ENCODE data around the gene PRIM2.
"Not testable (repeated sequence)": the region's sequence is repeated elsewhere in the genome, so short reads cannot be mapped to it uniquely, and the experiment has no call there.

DNA sequence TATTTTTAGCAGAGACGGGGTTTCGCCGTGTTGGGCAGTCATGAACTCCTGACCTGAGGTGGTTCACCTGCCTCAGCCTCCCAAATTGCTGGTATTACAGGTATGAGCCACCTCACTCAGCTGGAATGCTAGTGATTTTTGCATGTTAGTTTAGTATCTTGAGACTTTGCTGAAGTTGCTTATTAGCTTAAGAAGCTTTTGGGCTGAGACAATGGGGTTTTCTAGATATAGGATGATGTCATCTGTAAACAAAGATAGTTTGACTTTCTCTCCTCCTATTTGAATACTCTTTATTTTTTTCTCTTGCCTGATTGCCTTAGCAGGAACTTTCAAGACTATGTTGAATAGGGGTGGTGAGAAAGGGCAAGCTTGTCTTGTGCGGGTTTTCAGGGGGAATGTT, 57.3 kb downstream of the PRIM2 start:
- TF ChIP-seq, protein P1, sequence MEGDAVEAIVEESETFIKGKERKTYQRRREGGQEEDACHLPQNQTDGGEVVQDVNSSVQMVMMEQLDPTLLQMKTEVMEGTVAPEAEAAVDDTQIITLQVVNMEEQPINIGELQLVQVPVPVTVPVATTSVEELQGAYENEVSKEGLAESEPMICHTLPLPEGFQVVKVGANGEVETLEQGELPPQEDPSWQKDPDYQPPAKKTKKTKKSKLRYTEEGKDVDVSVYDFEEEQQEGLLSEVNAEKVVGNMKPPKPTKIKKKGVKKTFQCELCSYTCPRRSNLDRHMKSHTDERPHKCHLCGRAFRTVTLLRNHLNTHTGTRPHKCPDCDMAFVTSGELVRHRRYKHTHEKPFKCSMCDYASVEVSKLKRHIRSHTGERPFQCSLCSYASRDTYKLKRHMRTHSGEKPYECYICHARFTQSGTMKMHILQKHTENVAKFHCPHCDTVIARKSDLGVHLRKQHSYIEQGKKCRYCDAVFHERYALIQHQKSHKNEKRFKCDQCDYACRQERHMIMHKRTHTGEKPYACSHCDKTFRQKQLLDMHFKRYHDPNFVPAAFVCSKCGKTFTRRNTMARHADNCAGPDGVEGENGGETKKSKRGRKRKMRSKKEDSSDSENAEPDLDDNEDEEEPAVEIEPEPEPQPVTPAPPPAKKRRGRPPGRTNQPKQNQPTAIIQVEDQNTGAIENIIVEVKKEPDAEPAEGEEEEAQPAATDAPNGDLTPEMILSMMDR (IDR thresholded peaks at IDR 0.05), result not testable (repeated sequence)
- not testable (repeated sequence) for TF ChIP-seq POLR2A (IDR thresholded peaks at IDR 0.05)
